ENCODE results near the gene MAP7D2. TPM values are rescaled to one million over a fixed set of nuclear protein-coding genes. Genes with fewer than 3 reads are reported as not detected.
"Not testable (repeated sequence)": the region's sequence is repeated elsewhere in the genome, so short reads cannot be mapped to it uniquely, and the experiment has no call there.

Gene MAP7D2
- 0.15 TPM for polyA plus RNA-seq (2012; ENCODE audit: low read depth, missing spikeins)

- FAIRE-seq = peak; percentile 78
- no peak for DNase-seq (ENCODE audit: insufficient read length, low spot score)
- TF ChIP-seq SPI1 (IDR thresholded peaks at IDR 0.05; ENCODE audit: low read depth, low read length) = no peak
- TF ChIP-seq POLR2A (IDR thresholded peaks at IDR 0.05; ENCODE audit: low read depth, low read length) = no peak
- TF ChIP-seq PAX5 (IDR thresholded peaks at IDR 0.05; ENCODE audit: insufficient read depth, low read length, severe bottlenecking) = no peak
- TF ChIP-seq TAF1 (IDR thresholded peaks at IDR 0.05; ENCODE audit: low read depth, low read length) = no peak
- TF ChIP-seq POU2F2 (IDR thresholded peaks at IDR 0.05; ENCODE audit: low read depth, low read length) = no peak
- no peak for TF ChIP-seq POLR2AphosphoS5 (IDR thresholded peaks at IDR 0.05; ENCODE audit: low read depth, low read length)
Measured at GRCh38 chrX:20116577-20117240, at the start of gene MAP7D2. MAP7D2 (minus strand) TSS chrX:20116907; CDS start chrX:20116879, 28 bp downstream.

GRCh38 chrX:20162516-20162915 lies 45.8 kb upstream of the MAP7D2 start:
- not testable (repeated sequence) for FAIRE-seq

GRCh38 chrX:20159797-20160385 lies 43.2 kb upstream of the MAP7D2 start:
- no peak for TF ChIP-seq PAX5 (IDR thresholded peaks at IDR 0.05; ENCODE audit: insufficient read depth, low read length, severe bottlenecking)
- TF ChIP-seq POLR2A (IDR thresholded peaks at IDR 0.05; ENCODE audit: low read depth, low read length) = no peak
- TF ChIP-seq TAF1 (IDR thresholded peaks at IDR 0.05; ENCODE audit: low read depth, low read length) = no peak
- TF ChIP-seq SPI1 (IDR thresholded peaks at IDR 0.05; ENCODE audit: low read depth, low read length) = no peak
- TF ChIP-seq POLR2AphosphoS5 (IDR thresholded peaks at IDR 0.05; ENCODE audit: low read depth, low read length) = no peak
- TF ChIP-seq POU2F2 (IDR thresholded peaks at IDR 0.05; ENCODE audit: low read depth, low read length) = no peak
- DNase-seq (ENCODE audit: insufficient read length, low spot score) (no peak), FAIRE-seq (no peak)

More at GRCh38 chrX:20162516-20162915, 45.8 kb upstream of the MAP7D2 start:
- not testable (repeated sequence) for DNase-seq (ENCODE audit: insufficient read length, low spot score)

GRCh38 chrX:20151689-20152088 lies 35.0 kb upstream of the MAP7D2 start:
- no peak for TF ChIP-seq POLR2A (IDR thresholded peaks at IDR 0.05; ENCODE audit: low read depth, low read length)
- TF ChIP-seq POU2F2 (IDR thresholded peaks at IDR 0.05; ENCODE audit: low read depth, low read length) = no peak
- no peak for TF ChIP-seq POLR2AphosphoS5 (IDR thresholded peaks at IDR 0.05; ENCODE audit: low read depth, low read length)
- DNase-seq (ENCODE audit: insufficient read length, low spot score) (no peak), FAIRE-seq (no peak)

GRCh38 chrX:20149326-20149725 lies 32.6 kb upstream of the MAP7D2 start:
- TF ChIP-seq POLR2AphosphoS5 (IDR thresholded peaks at IDR 0.05; ENCODE audit: low read depth, low read length) (no peak), SPI1 (IDR thresholded peaks at IDR 0.05; ENCODE audit: low read depth, low read length) (no peak), PAX5 (IDR thresholded peaks at IDR 0.05; ENCODE audit: insufficient read depth, low read length, severe bottlenecking) (no peak), POU2F2 (IDR thresholded peaks at IDR 0.05; ENCODE audit: low read depth, low read length) (no peak), POLR2A (IDR thresholded peaks at IDR 0.05; ENCODE audit: low read depth, low read length) (no peak), TAF1 (IDR thresholded peaks at IDR 0.05; ENCODE audit: low read depth, low read length) (no peak)
- DNase-seq (ENCODE audit: insufficient read length, low spot score) (no peak), FAIRE-seq (no peak)

GRCh38 chrX:20147561-20147960 lies 30.9 kb upstream of the MAP7D2 start:
- TF ChIP-seq POU2F2 (IDR thresholded peaks at IDR 0.05; ENCODE audit: low read depth, low read length) (no peak), PAX5 (IDR thresholded peaks at IDR 0.05; ENCODE audit: insufficient read depth, low read length, severe bottlenecking) (no peak), TAF1 (IDR thresholded peaks at IDR 0.05; ENCODE audit: low read depth, low read length) (no peak), POLR2AphosphoS5 (IDR thresholded peaks at IDR 0.05; ENCODE audit: low read depth, low read length) (no peak), POLR2A (IDR thresholded peaks at IDR 0.05; ENCODE audit: low read depth, low read length) (no peak), SPI1 (IDR thresholded peaks at IDR 0.05; ENCODE audit: low read depth, low read length) (no peak)

GRCh38 chrX:20144491-20144890 lies 27.8 kb upstream of the MAP7D2 start:
- TF ChIP-seq TAF1 (IDR thresholded peaks at IDR 0.05; ENCODE audit: low read depth, low read length) (no peak), POU2F2 (IDR thresholded peaks at IDR 0.05; ENCODE audit: low read depth, low read length) (no peak), SPI1 (IDR thresholded peaks at IDR 0.05; ENCODE audit: low read depth, low read length) (no peak), PAX5 (IDR thresholded peaks at IDR 0.05; ENCODE audit: insufficient read depth, low read length, severe bottlenecking) (no peak), POLR2A (IDR thresholded peaks at IDR 0.05; ENCODE audit: low read depth, low read length) (no peak), POLR2AphosphoS5 (IDR thresholded peaks at IDR 0.05; ENCODE audit: low read depth, low read length) (no peak)
- no peak for FAIRE-seq
- no peak for DNase-seq (ENCODE audit: insufficient read length, low spot score)

More at GRCh38 chrX:20147561-20147960, 30.9 kb upstream of the MAP7D2 start:
- DNase-seq (ENCODE audit: insufficient read length, low spot score) (no peak), FAIRE-seq (no peak)

GRCh38 chrX:20143561-20143960 lies 26.9 kb upstream of the MAP7D2 start:
- no peak for FAIRE-seq
- no peak for TF ChIP-seq PAX5 (IDR thresholded peaks at IDR 0.05; ENCODE audit: insufficient read depth, low read length, severe bottlenecking)
- no peak for TF ChIP-seq POLR2A (IDR thresholded peaks at IDR 0.05; ENCODE audit: low read depth, low read length)
- TF ChIP-seq SPI1 (IDR thresholded peaks at IDR 0.05; ENCODE audit: low read depth, low read length) = no peak
- TF ChIP-seq POLR2AphosphoS5 (IDR thresholded peaks at IDR 0.05; ENCODE audit: low read depth, low read length) = no peak
- no peak for DNase-seq (ENCODE audit: insufficient read length, low spot score)

GRCh38 chrX:20143111-20143510 lies 26.4 kb upstream of the MAP7D2 start:
- no peak for FAIRE-seq

More at GRCh38 chrX:20143111-20143510, 26.4 kb upstream of the MAP7D2 start:
- TF ChIP-seq POLR2A (IDR thresholded peaks at IDR 0.05; ENCODE audit: low read depth, low read length) (no peak), TAF1 (IDR thresholded peaks at IDR 0.05; ENCODE audit: low read depth, low read length) (no peak), POLR2AphosphoS5 (IDR thresholded peaks at IDR 0.05; ENCODE audit: low read depth, low read length) (no peak), PAX5 (IDR thresholded peaks at IDR 0.05; ENCODE audit: insufficient read depth, low read length, severe bottlenecking) (no peak), SPI1 (IDR thresholded peaks at IDR 0.05; ENCODE audit: low read depth, low read length) (no peak), POU2F2 (IDR thresholded peaks at IDR 0.05; ENCODE audit: low read depth, low read length) (no peak)
- no peak for DNase-seq (ENCODE audit: insufficient read length, low spot score)
